H1 (cell line): ENCODE data around the gene DCAF16. TPM values are rescaled to one million over a fixed set of nuclear protein-coding genes. Genes with fewer than 3 reads are reported as not detected.
A peak's percentile ranks its signal among the peaks of the same experiment; 100 is the strongest.

Experiments used
- KDM4A ChIP-seq: IDR thresholded peaks from one replicate; pipeline ENCODE4 v1.7.1; 2012; ENCODE audit warnings: low read depth, mild to moderate bottlenecking, moderate library complexity, low read length, inconsistent platforms; ENCODE audit not compliant: severe bottlenecking
- PHF8 ChIP-seq: fragments of 200-600 bp; sonication (generic); conservative IDR thresholded peaks from 2 replicates; pipeline ENCODE4 v1.7.1; 2012; ENCODE audit warnings: low read depth, mild to moderate bottlenecking, inconsistent platforms, low read length, moderate library complexity
- POLR2AphosphoS5 ChIP-seq: IDR thresholded peaks from 2 replicates; pipeline ENCODE4 v1.6.1; 2011; ENCODE audit warnings: low read depth, low read length
- RNF2 ChIP-seq: fragments of 200-900, 300-1000 bp; sonication (generic); IDR thresholded peaks from 2 replicates; pipeline ENCODE4 v1.7.1; 2016; ENCODE audit warnings: borderline replicate concordance, low read depth, mild to moderate bottlenecking, antibody characterized with exemption, low read length; ENCODE audit not compliant: poor library complexity, severe bottlenecking; ENCODE audit errors: missing control alignments
- TEAD4 ChIP-seq: IDR thresholded peaks from 2 replicates; pipeline ENCODE4 v1.6.1; 2012; ENCODE audit warnings: low read depth, low read length, inconsistent platforms, mixed read lengths
- polyA plus RNA-seq, 7 experiments: library from polyadenylated mRNA; depleted of rRNA in 3 of 7; stranded (reverse) in 5 of 7; unstranded in 2 of 7; fragments of >200 nt in 5 of 7; fragments of 200-250 nt in 2 of 7; gene quantifications; 1 replicate in 5 of 7; 2 replicates in 1 of 7; 4 replicates in 1 of 7; pipeline versions ENCODE4 v1.2.1 to v1.2.3, GENCODE V29; 2011 to 2013; ENCODE audit warnings: missing spikeins in 2 of 7, mixed read lengths in 2 of 7
- total RNA-seq: library from RNA; stranded (reverse); fragmentation: NEBNext Ultra II Directional; extraction: Animal tissue kit (Norgen Biotek cat#: 25700); gene quantifications from 2 replicates; pipeline ENCODE4 v1.2.1, GENCODE V29; 2021
- TF ChIP-seq, protein P1 (sequence below): IDR thresholded peaks from 2 replicates; pipeline ENCODE4 v1.6.1; 2012; ENCODE audit warnings: inconsistent platforms
- TF ChIP-seq, protein P2 (sequence below): IDR thresholded peaks from 2 replicates; pipeline ENCODE4 v1.6.1; 2012; ENCODE audit warnings: inconsistent platforms

Gene DCAF16
- total and polyA plus RNA-seq, 2 of the 8 experiments (the other 6 are each of a cell fraction or from before 2014, with no cell fraction given), result 26.5 to 55.7 TPM

DNA sequence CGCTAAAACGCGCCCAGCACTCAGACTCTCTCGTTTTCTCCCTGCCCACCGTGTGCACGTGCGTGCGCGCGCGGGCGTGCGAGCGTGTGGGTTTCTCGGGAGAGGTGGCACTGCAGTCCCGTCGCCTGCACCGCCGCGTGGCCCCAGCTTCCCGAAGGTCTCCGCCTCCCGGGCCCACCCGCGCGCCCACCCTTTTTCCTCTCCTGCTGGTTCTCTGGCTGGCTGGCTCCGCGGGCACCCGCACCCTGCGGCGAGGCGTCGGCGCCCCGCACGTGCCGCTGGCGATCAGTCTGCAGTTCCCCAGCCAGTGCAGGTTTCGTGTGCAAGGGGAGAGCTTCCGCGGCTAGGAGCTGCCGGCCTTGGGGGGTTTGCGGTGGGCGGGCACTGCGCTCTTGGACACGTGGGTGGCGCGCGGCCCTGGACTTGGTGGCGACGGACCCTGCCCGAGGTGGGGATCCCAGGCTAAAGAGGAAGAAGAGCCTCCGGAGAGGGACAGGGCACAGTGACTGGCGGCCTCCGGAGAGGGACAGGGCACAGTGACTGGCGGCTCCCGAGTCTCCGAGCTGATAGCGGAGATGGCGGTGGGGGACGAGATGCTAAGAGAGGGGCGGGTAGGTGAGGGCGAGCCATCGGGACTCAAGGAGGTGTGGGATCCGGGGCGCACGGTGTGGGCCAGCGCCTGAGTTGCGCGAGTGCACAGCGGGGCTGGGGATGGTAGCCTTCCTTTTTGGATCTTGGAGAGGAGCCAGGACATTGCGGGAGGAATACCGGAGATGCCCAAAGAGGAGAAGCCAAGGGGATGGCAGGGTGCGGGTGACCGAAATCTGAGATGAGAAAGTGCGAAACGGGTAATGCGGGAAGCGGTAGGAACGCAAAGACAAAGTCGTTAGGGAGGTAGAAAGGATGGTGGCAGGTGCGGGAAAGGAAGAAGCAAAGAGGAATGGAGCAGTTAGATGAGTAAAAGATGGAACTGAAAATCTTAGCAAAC lies 29.0 kb downstream of the DCAF16 start, which contains the start of gene FAM184B (continued):
- TF ChIP-seq, protein P1, sequence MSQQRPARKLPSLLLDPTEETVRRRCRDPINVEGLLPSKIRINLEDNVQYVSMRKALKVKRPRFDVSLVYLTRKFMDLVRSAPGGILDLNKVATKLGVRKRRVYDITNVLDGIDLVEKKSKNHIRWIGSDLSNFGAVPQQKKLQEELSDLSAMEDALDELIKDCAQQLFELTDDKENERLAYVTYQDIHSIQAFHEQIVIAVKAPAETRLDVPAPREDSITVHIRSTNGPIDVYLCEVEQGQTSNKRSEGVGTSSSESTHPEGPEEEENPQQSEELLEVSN, result peak; percentile 97
- peak; percentile 43; the same call in 1 of the 2 replicates for TF ChIP-seq PHF8
- TF ChIP-seq, protein P2, sequence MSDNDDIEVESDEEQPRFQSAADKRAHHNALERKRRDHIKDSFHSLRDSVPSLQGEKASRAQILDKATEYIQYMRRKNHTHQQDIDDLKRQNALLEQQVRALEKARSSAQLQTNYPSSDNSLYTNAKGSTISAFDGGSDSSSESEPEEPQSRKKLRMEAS, result peak; percentile 97
- TF ChIP-seq POLR2AphosphoS5, result no peak
- TF ChIP-seq TEAD4, result no peak
- peak; percentile 97 for TF ChIP-seq KDM4A
- peak; percentile 88 for TF ChIP-seq RNF2
